K562 (cell line): ENCODE data around the gene TNK2.

Experiments used
- HIVEP1 ChIP-seq: fragments of 250-450 bp; sonication (Bioruptor Pico); IDR thresholded peaks from 2 replicates; pipeline ENCODE4 v1.4.0; 2020; ENCODE audit warnings: mild to moderate bottlenecking
- MYNN ChIP-seq, 2 experiments: sonication (generic); formaldehyde crosslinking in 1 of 2; IDR thresholded peaks; 2 replicates each; pipeline versions ENCODE4 v1.5.0 to v1.6.1; 2016 to 2020; ENCODE audit warnings: antibody characterized with exemption in 1 of 2, missing genetic modification reagents in 1 of 2
- PCBP1 ChIP-seq: fragments of 200-400 bp; formaldehyde crosslinking; IDR thresholded peaks from 2 replicates; pipeline ENCODE4 v1.6.1; 2018; ENCODE audit warnings: mild to moderate bottlenecking, low read depth, low read length; ENCODE audit not compliant: poor library complexity, severe bottlenecking
- SETDB1 ChIP-seq: IDR thresholded peaks from one replicate; pipeline ENCODE4 v1.6.1; 2012; ENCODE audit warnings: low read length, control low read depth, inconsistent platforms

DNA sequence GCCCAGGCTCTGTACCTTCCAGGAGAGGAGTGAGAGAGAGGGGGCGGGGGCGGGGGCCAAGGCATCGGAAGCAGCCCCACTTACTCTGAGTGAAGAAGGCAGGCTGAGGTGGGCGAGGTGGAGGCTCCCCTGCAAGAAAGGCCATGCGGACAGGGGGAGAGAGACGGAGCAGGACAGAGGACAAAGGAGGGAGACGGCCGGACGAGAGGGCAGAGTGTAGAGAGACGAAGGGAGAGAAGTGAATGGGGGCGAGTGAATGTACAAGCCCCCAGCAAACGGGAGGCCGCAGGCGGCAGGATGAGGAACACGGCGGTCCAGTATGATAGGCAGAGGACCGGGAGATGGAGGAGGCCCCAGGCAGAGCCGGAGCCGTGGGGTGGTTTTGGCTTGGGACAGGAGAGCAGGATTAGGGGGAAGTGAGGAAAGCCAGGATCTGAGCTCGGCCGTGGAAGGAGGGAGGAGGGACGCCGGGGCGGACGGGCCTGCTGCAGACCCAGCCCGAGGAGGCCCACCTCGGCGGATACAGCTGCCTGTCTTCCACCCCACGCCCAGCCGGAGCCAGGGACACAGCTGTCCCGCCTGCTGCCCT lies 38.8 kb downstream of the TNK2 start:
- TF ChIP-seq SETDB1: no peak
- TF ChIP-seq MYNN (IDR thresholded peaks at IDR 0.05): no peak
- TF ChIP-seq MYNN (CRISPR knock-in tag; IDR thresholded peaks at IDR 0.05): no peak
- TF ChIP-seq HIVEP1 (CRISPR knock-in tag): no peak
- no peak for TF ChIP-seq PCBP1
